HK-2 (cell line): Measurements from ENCODE around the gene VSTM2B.

ENCODE experiments used
- DNase-seq: peaks from one replicate; pipeline ENCODE4 v3.0.0-alpha.2; 2018; ENCODE audit not compliant: unreplicated experiment

The VSTM2B gene

DNA sequence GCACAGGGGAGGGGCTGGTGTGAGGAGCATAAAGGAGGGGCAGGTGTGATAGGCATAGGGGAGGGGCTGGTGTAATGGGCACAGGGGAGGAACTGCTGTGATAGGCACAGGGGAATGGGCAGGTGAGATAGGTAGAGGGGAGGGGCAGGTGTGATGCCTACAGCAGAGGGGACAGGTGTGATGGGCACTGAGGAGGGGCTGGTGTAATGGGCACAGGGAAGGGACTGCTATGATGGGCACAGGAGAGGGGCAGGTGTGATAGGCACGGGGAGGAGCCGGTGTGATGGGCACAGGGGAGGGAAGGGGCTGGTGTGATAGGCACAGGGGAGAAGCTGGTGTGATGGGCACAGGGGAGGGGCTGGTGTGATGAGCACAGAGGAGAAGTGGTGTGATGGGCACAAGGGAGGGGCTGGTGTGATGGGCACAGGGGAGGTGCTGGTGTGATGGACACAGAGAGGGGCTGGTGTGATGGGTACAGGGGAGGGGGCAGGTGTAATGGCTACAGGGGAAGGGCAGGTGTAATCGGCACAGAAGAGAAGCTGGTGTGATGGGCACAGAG lies 40.8 kb downstream of the VSTM2B start:
- DNase-seq, result no peak

DNA sequence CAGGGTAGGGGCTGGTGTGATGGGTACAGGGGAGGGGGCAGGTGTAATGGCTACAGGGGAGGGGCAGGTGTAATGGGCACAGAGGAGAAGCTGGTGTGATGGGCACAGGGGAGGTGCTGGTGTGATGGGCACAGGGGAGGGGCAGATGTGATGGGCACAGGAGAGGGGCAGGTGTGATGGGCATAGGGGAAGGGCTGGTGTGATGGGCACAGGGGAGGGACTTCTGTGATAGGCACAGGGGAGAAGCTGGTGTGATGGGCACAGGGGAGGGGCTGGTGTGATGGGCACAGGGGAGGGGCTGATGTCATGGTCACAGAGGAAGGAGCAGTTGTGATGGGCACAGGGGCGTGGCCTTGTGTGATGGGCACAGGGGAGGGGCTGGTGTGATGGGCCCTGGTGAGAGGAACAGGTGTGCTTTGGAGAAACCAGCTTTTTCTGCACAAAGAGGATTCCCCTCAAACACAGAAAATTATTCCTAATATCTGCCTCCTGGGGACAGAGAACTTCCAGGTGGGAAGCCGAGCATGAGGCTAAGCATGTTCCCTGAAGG lies 41.6 kb downstream of the VSTM2B start:
- DNase-seq, result no peak

- no peak for DNase-seq
Observed at GRCh38 chr19:29568036-29569025, 42.5 kb downstream of the VSTM2B start.

- DNase-seq, result no peak
Observed at GRCh38 chr19:29569038-29569911, 43.5 kb downstream of the VSTM2B start.

- no peak for DNase-seq
Observed at GRCh38 chr19:29571181-29571580, 45.4 kb downstream of the VSTM2B start.

GRCh38 chr19:29573486-29573885 lies 47.7 kb downstream of the VSTM2B start:
- DNase-seq, result no peak

DNA sequence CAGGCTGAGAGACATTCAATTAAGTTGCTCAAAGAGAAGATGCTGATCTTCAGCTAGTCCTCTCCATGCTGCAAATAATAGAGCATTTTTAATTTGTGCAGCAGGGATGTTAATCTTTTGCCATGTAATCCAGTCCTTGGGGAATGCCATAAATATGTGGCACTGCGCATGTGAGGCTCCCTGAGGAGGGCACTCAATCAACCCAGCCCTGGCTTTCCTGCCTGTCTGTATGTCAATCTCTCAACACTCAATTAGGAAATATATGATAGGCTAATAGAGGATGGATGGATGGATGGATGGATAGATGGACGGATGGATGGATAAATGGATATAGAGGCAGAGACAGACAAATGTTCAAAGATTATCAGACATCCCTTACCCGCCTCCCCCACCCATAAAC lies 48.7 kb downstream of the VSTM2B start:
- no peak for DNase-seq

GRCh38 chr19:29576046-29576606 lies 50.3 kb downstream of the VSTM2B start:
- peak; percentile 25 for DNase-seq

DNA sequence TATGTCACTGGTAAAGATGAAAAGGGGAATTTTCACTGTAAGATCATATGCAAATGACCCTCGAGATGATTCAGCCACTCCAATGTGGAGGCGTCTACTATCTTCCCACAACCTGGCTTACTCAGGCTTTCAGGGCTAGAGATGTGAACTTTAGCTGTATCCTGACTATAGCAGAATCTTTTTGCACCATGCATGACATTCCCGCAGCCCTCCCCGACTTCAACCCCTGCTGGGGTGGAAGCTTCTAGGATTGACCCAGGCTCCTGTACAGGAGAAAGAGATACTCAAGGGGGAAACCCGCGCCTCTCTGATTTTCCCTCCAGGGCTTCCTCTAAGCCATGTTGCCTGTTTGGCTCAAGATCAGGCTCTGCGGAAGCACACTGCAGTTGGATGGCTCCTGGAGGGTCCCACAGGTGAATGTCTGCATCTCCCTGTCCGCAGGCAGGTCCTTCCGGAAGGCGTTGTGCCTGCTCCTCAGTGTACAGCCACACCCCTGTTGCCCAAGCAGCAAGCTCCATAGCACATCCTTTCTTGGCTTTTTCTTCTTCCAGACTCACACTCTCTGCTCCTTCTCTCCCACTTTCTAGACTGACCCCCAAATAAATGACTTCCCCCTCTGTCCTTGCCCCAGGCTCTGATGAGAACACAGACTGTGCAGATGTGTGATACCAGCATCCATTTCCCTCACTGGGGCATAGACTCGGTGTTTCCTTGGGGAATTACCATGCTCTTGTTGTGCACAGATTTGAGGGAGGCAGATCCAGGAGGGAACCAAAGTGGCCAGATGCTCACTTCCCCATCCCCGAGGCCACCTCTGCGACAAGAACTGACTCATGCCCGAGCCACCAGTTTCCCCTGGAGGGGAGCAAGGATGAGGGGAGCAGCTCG lies 51.2 kb downstream of the VSTM2B start:
- DNase-seq, result peak; percentile 40

DNA sequence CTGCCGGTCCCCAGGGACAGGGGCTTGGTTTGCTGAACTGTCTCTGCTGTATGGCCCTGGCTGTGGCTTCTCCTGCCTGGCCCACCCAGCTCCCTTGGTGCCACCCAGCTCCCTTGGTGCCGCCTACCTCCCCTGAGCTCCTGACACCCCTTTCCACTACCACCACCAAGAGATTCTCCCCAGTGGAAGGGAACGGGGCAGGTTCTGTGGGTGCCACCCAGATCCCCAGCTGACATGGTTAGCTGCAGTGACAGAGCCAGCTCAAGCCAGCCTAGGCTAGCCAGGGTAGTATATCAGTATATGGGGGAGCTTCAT lies 51.8 kb downstream of the VSTM2B start:
- no peak for DNase-seq

GRCh38 chr19:29578349-29578748 lies 52.6 kb downstream of the VSTM2B start:
- no peak for DNase-seq

- DNase-seq, result no peak
Observed at GRCh38 chr19:29579308-29579910, 53.6 kb downstream of the VSTM2B start.

- DNase-seq, result no peak
Observed at GRCh38 chr19:29581398-29581797, 55.6 kb downstream of the VSTM2B start.

- DNase-seq, result no peak
Observed at GRCh38 chr19:29583196-29583999, 57.6 kb downstream of the VSTM2B start.

DNA sequence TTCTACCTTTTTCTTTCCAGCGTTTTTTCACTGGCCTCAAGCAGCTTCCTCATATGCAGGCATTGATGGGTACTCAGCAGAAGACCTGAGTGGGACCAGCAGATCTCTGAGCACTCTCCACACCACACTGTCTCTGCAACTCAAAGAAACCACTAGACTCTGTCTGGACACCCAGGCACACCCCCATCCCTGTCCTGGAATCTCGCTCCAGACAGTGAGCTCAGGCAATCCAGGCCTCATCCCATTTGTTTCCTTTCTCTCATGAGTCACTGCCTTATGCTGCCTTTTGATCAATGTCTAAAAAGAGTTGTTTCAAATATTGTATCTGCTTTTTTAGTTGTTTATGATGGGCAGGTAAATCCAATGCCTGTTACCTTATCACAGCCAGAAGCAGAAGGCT lies 60.6 kb downstream of the VSTM2B start:
- DNase-seq, result no peak

DNA sequence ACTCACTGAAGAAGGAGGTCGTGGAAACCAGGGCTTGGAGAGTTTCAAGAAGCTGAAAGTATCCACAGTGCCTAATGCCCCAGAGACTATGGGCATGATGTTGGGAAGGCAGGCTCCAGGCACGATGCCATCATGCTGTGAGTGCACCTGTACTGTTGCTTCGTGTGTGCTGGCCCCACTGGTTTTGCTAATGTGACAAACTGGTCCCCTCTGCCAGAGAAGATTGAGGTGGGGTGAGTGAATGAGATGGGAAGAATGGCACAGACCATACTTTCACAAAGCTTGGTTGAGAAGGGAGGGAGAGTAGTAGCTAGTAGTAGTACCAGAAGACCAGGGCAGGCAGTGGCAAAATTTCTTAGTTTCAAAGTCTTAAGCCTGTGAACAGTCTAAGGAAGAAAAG lies 61.3 kb downstream of the VSTM2B start:
- DNase-seq, result no peak

DNA sequence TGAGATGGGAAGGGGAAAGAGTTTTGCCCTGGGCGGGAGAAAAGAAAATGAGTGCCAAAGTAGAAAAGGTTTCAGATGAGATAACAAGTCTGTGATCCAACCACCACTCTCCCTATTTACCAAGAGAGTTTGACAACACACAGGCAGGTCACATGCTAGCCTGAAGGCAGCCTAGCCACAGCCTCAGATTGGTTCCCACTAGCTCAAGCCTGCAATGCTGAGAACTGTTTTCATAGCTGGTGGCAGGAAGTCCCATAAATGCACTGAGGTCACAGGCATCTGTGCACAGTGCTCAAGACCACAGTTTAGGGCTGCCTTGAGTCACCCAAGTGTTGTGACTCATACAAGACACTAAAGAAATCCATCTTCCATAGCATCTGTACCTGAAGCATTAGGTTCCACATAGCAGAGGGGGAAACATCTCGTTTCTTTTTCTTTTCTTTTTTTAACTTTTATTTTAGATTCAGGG lies 61.8 kb downstream of the VSTM2B start:
- peak; percentile 41 for DNase-seq

GRCh38 chr19:29588095-29588494 lies 62.3 kb downstream of the VSTM2B start:
- DNase-seq, result no peak

- DNase-seq, result no peak
Observed at GRCh38 chr19:29590278-29590677, 64.5 kb downstream of the VSTM2B start.
